GM23248 (cell line): ENCODE data around the gene BACE2.

Experiments
- EZH2 ChIP-seq: fragments of 200-600 bp; sonication (generic); IDR thresholded peaks from 2 replicates; pipeline ENCODE4 v1.6.1; 2018; ENCODE audit warnings: antibody characterized with exemption, mild to moderate bottlenecking; ENCODE audit not compliant: insufficient read depth, poor library complexity, severe bottlenecking
- EZH2phosphoT487 ChIP-seq: fragments of 200-600 bp; sonication (generic); IDR thresholded peaks from 2 replicates; pipeline ENCODE4 v1.6.1; 2018; ENCODE audit warnings: antibody characterized with exemption, moderate library complexity, mild to moderate bottlenecking, low read depth; ENCODE audit not compliant: insufficient read depth

DNA sequence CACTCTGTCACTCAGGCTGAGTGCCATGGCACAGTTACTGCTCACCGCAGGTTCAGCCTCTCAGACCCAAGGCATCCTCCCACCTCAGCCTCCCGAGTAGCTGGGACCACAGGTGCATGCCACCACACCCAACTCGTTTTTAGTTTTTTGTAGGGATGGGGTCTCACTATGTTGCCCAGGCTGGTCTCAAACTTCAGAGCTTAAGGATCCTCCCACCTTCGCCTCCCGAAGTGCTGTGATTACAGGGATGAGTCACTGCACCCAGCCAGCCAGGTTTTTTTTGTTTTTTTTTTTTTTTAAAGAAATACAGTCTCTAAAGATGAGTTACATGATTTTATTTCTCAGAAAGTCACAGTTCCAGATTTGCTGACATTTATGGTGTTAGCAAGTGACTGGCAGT lies 29.0 kb downstream of the BACE2 start:
- TF ChIP-seq EZH2, result no peak
- no peak for TF ChIP-seq EZH2phosphoT487
